Activated T-cell treated with anti-CD3 and anti-CD28 coated beads, Interleukin-2, amount 50 U/mL, for 24 hours (primary cell): Measurements from ENCODE around the gene PTBP1.

Source experiments
- DNase-seq: peaks from one replicate; pipeline ENCODE4 v3.0.0-alpha.2; 2020
- H3K27ac Mint-ChIP-seq: 2 replicates; pipeline ENCODE4 v1.8.0; 2020; ENCODE audit warnings: mild to moderate bottlenecking, mixed read lengths
- H3K27me3 Mint-ChIP-seq: 2 replicates; pipeline ENCODE4 v1.8.0; 2020; ENCODE audit warnings: mixed read lengths
- H3K36me3 Mint-ChIP-seq: 2 replicates; pipeline ENCODE4 v1.8.0; 2020; ENCODE audit warnings: low read depth, mixed read lengths
- H3K4me1 Mint-ChIP-seq: 2 replicates; pipeline ENCODE4 v1.8.0; 2020; ENCODE audit warnings: low read depth, mixed read lengths
- H3K4me3 Mint-ChIP-seq: 2 replicates; pipeline ENCODE4 v1.8.0; 2020; ENCODE audit warnings: mild to moderate bottlenecking, moderate library complexity, mixed read lengths
- H3K9me3 Mint-ChIP-seq: 2 replicates; pipeline ENCODE4 v1.8.0; 2020; ENCODE audit warnings: mixed read lengths

Gene PTBP1

GRCh38 chr19:807627-808422 is 10.6 kb downstream of the PTBP1 start:
- no peaks in the 10 kb centered on the region for H3K9me3 Mint-ChIP-seq
- DNase-seq, result no peak
- peaks cover 76% of the 10 kb centered on the region for H3K36me3 Mint-ChIP-seq
- no peak overlapping the region for H3K4me3 Mint-ChIP-seq
- H3K4me1 Mint-ChIP-seq, result peaks cover 12% of the 10 kb centered on the region
- H3K27me3 Mint-ChIP-seq, result no peaks in the 10 kb centered on the region
- H3K27ac Mint-ChIP-seq, result peak overlapping the region; percentile 74

GRCh38 chr19:808423-808775 is 11.1 kb downstream of the PTBP1 start:
- H3K4me3 Mint-ChIP-seq, result no peak overlapping the region
- no peaks in the 10 kb centered on the region for H3K27me3 Mint-ChIP-seq
- peaks cover 7% of the 10 kb centered on the region for H3K4me1 Mint-ChIP-seq
- peaks cover 73% of the 10 kb centered on the region for H3K36me3 Mint-ChIP-seq
- no peak for DNase-seq
- peak overlapping the region; percentile 50 for H3K27ac Mint-ChIP-seq
- no peaks in the 10 kb centered on the region for H3K9me3 Mint-ChIP-seq

- no peaks in the 10 kb centered on the region for H3K4me1 Mint-ChIP-seq
- DNase-seq, result no peak
- H3K9me3 Mint-ChIP-seq, result no peaks in the 10 kb centered on the region
- H3K27ac Mint-ChIP-seq, result peak overlapping the region; percentile 67
- no peaks in the 10 kb centered on the region for H3K27me3 Mint-ChIP-seq
- peaks cover 71% of the 10 kb centered on the region for H3K36me3 Mint-ChIP-seq
- H3K4me3 Mint-ChIP-seq, result peak overlapping the region; percentile 38
These were observed 13.0 kb downstream of the PTBP1 start for GRCh38 chr19:810077-810855.

GRCh38 chr19:810883-811489 is 13.7 kb downstream of the PTBP1 start:
- Mint-ChIP-seq H3K27me3 (no peaks in the 10 kb centered on the region), H3K27ac (no peak overlapping the region), H3K4me3 (no peak overlapping the region), H3K4me1 (no peaks in the 10 kb centered on the region), H3K9me3 (peaks cover 2% of the 10 kb centered on the region), H3K36me3 (peaks cover 71% of the 10 kb centered on the region)
- no peak for DNase-seq

GRCh38 chr19:811506-812048 is 14.3 kb downstream of the PTBP1 start:
- no peaks in the 10 kb centered on the region for H3K4me1 Mint-ChIP-seq
- no peak overlapping the region for H3K27ac Mint-ChIP-seq
- no peak overlapping the region for H3K4me3 Mint-ChIP-seq
- no peaks in the 10 kb centered on the region for H3K27me3 Mint-ChIP-seq
- peaks cover 5% of the 10 kb centered on the region for H3K9me3 Mint-ChIP-seq
- peaks cover 73% of the 10 kb centered on the region for H3K36me3 Mint-ChIP-seq
- no peak for DNase-seq

- no peak for DNase-seq
- no peaks in the 10 kb centered on the region for H3K4me1 Mint-ChIP-seq
- H3K27ac Mint-ChIP-seq, result peak overlapping the region; percentile 47
- no peak overlapping the region for H3K4me3 Mint-ChIP-seq
- H3K9me3 Mint-ChIP-seq, result peaks cover 6% of the 10 kb centered on the region
- no peaks in the 10 kb centered on the region for H3K27me3 Mint-ChIP-seq
- peaks cover 68% of the 10 kb centered on the region for H3K36me3 Mint-ChIP-seq
These were observed 14.9 kb downstream of the PTBP1 start for GRCh38 chr19:812049-812746.

GRCh38 chr19:812747-813218 is 15.5 kb downstream of the PTBP1 start:
- Mint-ChIP-seq H3K4me1 (no peaks in the 10 kb centered on the region), H3K36me3 (peaks cover 62% of the 10 kb centered on the region), H3K27me3 (no peaks in the 10 kb centered on the region), H3K4me3 (no peak overlapping the region), H3K9me3 (peaks cover 6% of the 10 kb centered on the region), H3K27ac (no peak overlapping the region)
- DNase-seq, result no peak

- Mint-ChIP-seq H3K4me3 (no peak overlapping the region), H3K4me1 (no peaks in the 10 kb centered on the region), H3K36me3 (peaks cover 58% of the 10 kb centered on the region), H3K9me3 (peaks cover 6% of the 10 kb centered on the region), H3K27me3 (no peaks in the 10 kb centered on the region), H3K27ac (peak overlapping the region; percentile 29)
- no peak for DNase-seq
These were observed 16.2 kb downstream of the PTBP1 start for GRCh38 chr19:813219-814151.

- Mint-ChIP-seq H3K27ac (peak overlapping the region; percentile 79), H3K4me3 (peak overlapping the region; percentile 28), H3K27me3 (no peaks in the 10 kb centered on the region), H3K4me1 (no peaks in the 10 kb centered on the region), H3K36me3 (peaks cover 50% of the 10 kb centered on the region), H3K9me3 (peaks cover 6% of the 10 kb centered on the region)
- peak; percentile 50 for DNase-seq
These were observed 17.2 kb downstream of the PTBP1 start for GRCh38 chr19:814152-815078.

- no peaks in the 10 kb centered on the region for H3K27me3 Mint-ChIP-seq
- peaks cover 6% of the 10 kb centered on the region for H3K9me3 Mint-ChIP-seq
- H3K27ac Mint-ChIP-seq, result peak overlapping the region; percentile 81
- no peak for DNase-seq
- H3K36me3 Mint-ChIP-seq, result peaks cover 42% of the 10 kb centered on the region
- no peaks in the 10 kb centered on the region for H3K4me1 Mint-ChIP-seq
- peak overlapping the region; percentile 28 for H3K4me3 Mint-ChIP-seq
These were observed 18.0 kb downstream of the PTBP1 start for GRCh38 chr19:815079-815774.

GRCh38 chr19:815775-816499 is 18.7 kb downstream of the PTBP1 start:
- Mint-ChIP-seq H3K4me1 (no peaks in the 10 kb centered on the region), H3K27ac (peak overlapping the region; percentile 81), H3K4me3 (no peak overlapping the region), H3K27me3 (no peaks in the 10 kb centered on the region), H3K36me3 (peaks cover 36% of the 10 kb centered on the region), H3K9me3 (peaks cover 6% of the 10 kb centered on the region)
- no peak for DNase-seq

GRCh38 chr19:816500-816857 is 19.2 kb downstream of the PTBP1 start:
- DNase-seq, result no peak
- Mint-ChIP-seq H3K4me3 (no peak overlapping the region), H3K9me3 (peaks cover 6% of the 10 kb centered on the region), H3K27me3 (no peaks in the 10 kb centered on the region), H3K4me1 (no peaks in the 10 kb centered on the region), H3K36me3 (peaks cover 33% of the 10 kb centered on the region), H3K27ac (no peak overlapping the region)
